Measurements from ENCODE around the gene RUBCNL.
"Not testable (repeated sequence)": the region's sequence is repeated elsewhere in the genome, so short reads cannot be mapped to it uniquely, and the experiment has no call there.

Gene RUBCNL

GRCh38 chr13:46374710-46375109, 12.3 kb downstream of the RUBCNL start:
- H4K20me1 ChIP-seq (ENCODE audit: insufficient read depth, low read length), result peaks cover 30% of the 10 kb centered on the region
- H3K4me2 ChIP-seq (ENCODE audit: low read length), result peak overlapping the region; percentile 80
- TF ChIP-seq CTCF (IDR thresholded peaks at IDR 0.05; ENCODE audit: low read depth, low read length) (no peak), EZH2phosphoT487 (IDR thresholded peaks at IDR 0.05; ENCODE audit: low read depth) (no peak)
- H3K4me3 ChIP-seq (ENCODE audit: low read length), result peak overlapping the region; percentile 86
- H3K79me2 ChIP-seq (ENCODE audit: low read length), result peaks cover 100% of the 10 kb centered on the region
- peak overlapping the region; percentile 83 for H3K9ac ChIP-seq (ENCODE audit: low read length)
- peaks cover 84% of the 10 kb centered on the region for H3K4me1 ChIP-seq (ENCODE audit: low read length)
- H2AFZ ChIP-seq (ENCODE audit: low read depth, low read length), result no peak overlapping the region
- peak overlapping the region; percentile 93 for H3K27ac ChIP-seq (ENCODE audit: low read length)
- no peaks in the 10 kb centered on the region for H3K27me3 ChIP-seq (ENCODE audit: low read depth, low read length)
- peaks cover 78% of the 10 kb centered on the region for H3K36me3 ChIP-seq (replicated peaks; ENCODE audit: low read depth, low read length)
- peaks cover 4% of the 10 kb centered on the region; the same call in 1 of the 2 replicates for H3K9me3 ChIP-seq (ENCODE audit: insufficient read depth, low read length)

- peaks cover 100% of the 10 kb centered on the region for H3K79me2 ChIP-seq (ENCODE audit: low read length)
- TF ChIP-seq EZH2phosphoT487 (IDR thresholded peaks at IDR 0.05; ENCODE audit: low read depth), result no peak
- TF ChIP-seq CTCF (IDR thresholded peaks at IDR 0.05; ENCODE audit: low read depth, low read length), result no peak
- H3K9me3 ChIP-seq (ENCODE audit: insufficient read depth, low read length), result peaks cover 4% of the 10 kb centered on the region; the same call in 1 of the 2 replicates
- peak overlapping the region; percentile 80 for H3K4me2 ChIP-seq (ENCODE audit: low read length)
- peaks cover 84% of the 10 kb centered on the region for H3K4me1 ChIP-seq (ENCODE audit: low read length)
- peak overlapping the region; percentile 93 for H3K27ac ChIP-seq (ENCODE audit: low read length)
- peaks cover 41% of the 10 kb centered on the region for H4K20me1 ChIP-seq (ENCODE audit: insufficient read depth, low read length)
- H3K36me3 ChIP-seq (replicated peaks; ENCODE audit: low read depth, low read length), result peaks cover 85% of the 10 kb centered on the region
- peak overlapping the region; percentile 83 for H3K9ac ChIP-seq (ENCODE audit: low read length)
- H3K27me3 ChIP-seq (ENCODE audit: low read depth, low read length), result no peaks in the 10 kb centered on the region
- peak overlapping the region; percentile 86 for H3K4me3 ChIP-seq (ENCODE audit: low read length)
- H2AFZ ChIP-seq (ENCODE audit: low read depth, low read length), result no peak overlapping the region
These were observed 13.4 kb downstream of the RUBCNL start for GRCh38 chr13:46373623-46374022.

GRCh38 chr13:46372938-46373337, 14.1 kb downstream of the RUBCNL start:
- not testable (repeated sequence) for H3K9me3 ChIP-seq (ENCODE audit: insufficient read depth, low read length); H2AFZ ChIP-seq (ENCODE audit: low read depth, low read length); H3K27me3 ChIP-seq (ENCODE audit: low read depth, low read length)
- H3K27ac ChIP-seq (ENCODE audit: low read length), result peak overlapping the region; percentile 93
- peaks cover 85% of the 10 kb centered on the region for H3K36me3 ChIP-seq (replicated peaks; ENCODE audit: low read depth, low read length)
- H4K20me1 ChIP-seq (ENCODE audit: insufficient read depth, low read length), result peaks cover 47% of the 10 kb centered on the region
- peak overlapping the region; percentile 83 for H3K9ac ChIP-seq (ENCODE audit: low read length)
- peak overlapping the region; percentile 80 for H3K4me2 ChIP-seq (ENCODE audit: low read length)
- peaks cover 84% of the 10 kb centered on the region for H3K4me1 ChIP-seq (ENCODE audit: low read length)
- H3K4me3 ChIP-seq (ENCODE audit: low read length), result peak overlapping the region; percentile 86
- H3K79me2 ChIP-seq (ENCODE audit: low read length), result peaks cover 100% of the 10 kb centered on the region

- peak overlapping the region; percentile 80 for H3K4me2 ChIP-seq (ENCODE audit: low read length)
These were observed 15.0 kb downstream of the RUBCNL start for GRCh38 chr13:46372071-46372470.

More at GRCh38 chr13:46372071-46372470, 15.0 kb downstream of the RUBCNL start:
- H3K79me2 ChIP-seq (ENCODE audit: low read length), result peaks cover 100% of the 10 kb centered on the region
- H3K4me1 ChIP-seq (ENCODE audit: low read length), result peaks cover 75% of the 10 kb centered on the region
- no peaks in the 10 kb centered on the region for H3K27me3 ChIP-seq (ENCODE audit: low read depth, low read length)
- H3K9me3 ChIP-seq (ENCODE audit: insufficient read depth, low read length), result peaks cover 3% of the 10 kb centered on the region; the same call in 1 of the 2 replicates
- peaks cover 56% of the 10 kb centered on the region for H4K20me1 ChIP-seq (ENCODE audit: insufficient read depth, low read length)
- TF ChIP-seq CTCF (IDR thresholded peaks at IDR 0.05; ENCODE audit: low read depth, low read length), result no peak
- no peak for TF ChIP-seq EZH2phosphoT487 (IDR thresholded peaks at IDR 0.05; ENCODE audit: low read depth)
- peak overlapping the region; percentile 83 for H3K9ac ChIP-seq (ENCODE audit: low read length)
- H3K36me3 ChIP-seq (replicated peaks; ENCODE audit: low read depth, low read length), result peaks cover 87% of the 10 kb centered on the region
- peak overlapping the region; percentile 93 for H3K27ac ChIP-seq (ENCODE audit: low read length)
- peak overlapping the region; percentile 86 for H3K4me3 ChIP-seq (ENCODE audit: low read length)
- no peak overlapping the region for H2AFZ ChIP-seq (ENCODE audit: low read depth, low read length)
